ENCODE data around the gene RAB44.

Gene RAB44

GRCh38 chr6:36731622-36732310 lies 34.1 kb downstream of the RAB44 start:
- no peak for DNase-seq

DNA sequence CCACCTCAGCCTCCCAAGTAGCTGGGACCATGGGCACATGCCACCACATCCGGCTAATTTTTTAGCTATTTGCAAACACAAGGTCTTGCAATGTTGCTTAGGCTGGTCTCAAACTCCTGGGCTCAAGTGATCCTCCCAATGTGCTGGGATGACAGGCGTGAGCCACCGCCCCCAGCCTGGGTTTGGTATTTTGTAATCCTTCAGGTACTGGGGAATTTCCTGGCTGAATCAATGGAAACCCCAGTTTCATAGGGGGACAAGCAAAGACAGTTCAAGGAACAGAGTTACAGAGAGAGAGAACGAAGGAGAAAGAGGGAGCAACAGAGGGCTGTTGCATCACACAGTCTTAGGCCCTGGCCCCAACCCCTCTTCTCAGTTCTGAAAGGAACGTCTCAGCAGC lies 35.7 kb downstream of the RAB44 start:
- DNase-seq: no peak

GRCh38 chr6:36734486-36735060 lies 36.9 kb downstream of the RAB44 start:
- DNase-seq: no peak

DNA sequence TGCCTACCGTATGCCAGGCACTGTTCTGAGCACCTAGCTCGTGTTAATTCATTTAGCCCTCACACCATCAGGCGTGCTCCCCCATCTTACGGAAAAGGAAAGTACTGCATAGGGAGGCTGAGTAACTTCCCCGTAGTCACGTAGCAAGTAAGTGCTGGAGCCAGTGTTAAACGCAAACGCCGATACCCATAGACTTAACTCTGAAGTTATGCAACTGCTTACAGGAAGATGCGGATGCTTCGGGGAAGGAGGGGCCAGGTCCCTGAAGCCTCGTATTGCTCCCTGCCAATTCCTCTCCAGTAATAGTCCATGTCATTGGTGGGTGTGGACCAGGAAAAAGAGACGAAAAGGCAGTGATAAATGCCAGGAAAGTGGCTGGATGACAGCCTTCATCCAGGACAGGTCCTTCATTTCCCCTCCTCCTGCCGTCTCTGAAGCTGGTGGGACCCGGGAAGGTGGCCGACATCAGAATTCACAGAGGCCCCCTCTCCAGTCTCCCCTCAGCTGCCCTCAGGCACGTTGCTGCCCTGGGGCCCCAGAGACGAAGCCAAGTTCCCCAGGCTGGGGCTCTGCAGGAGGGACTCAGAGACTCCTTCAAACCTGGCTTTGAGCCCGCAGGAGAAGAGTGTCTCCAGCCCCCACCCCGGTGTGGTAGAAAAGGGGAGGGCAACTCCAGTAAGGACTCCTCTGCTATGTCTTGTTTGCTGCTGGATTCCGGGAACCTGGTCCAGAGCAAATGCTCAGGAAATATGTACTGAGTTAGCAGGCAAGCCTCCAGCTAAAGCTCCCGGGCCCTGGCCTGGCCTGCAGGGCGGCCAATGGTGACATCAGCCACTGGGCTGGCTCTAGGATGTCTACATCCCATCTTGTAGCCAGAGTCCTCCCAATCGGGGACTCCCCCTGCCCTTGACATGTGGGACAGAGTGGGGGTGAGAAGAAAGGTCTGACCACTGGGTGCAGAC lies 37.8 kb downstream of the RAB44 start:
- DNase-seq: no peak

GRCh38 chr6:36737043-36737785 lies 39.6 kb downstream of the RAB44 start:
- DNase-seq: no peak

DNA sequence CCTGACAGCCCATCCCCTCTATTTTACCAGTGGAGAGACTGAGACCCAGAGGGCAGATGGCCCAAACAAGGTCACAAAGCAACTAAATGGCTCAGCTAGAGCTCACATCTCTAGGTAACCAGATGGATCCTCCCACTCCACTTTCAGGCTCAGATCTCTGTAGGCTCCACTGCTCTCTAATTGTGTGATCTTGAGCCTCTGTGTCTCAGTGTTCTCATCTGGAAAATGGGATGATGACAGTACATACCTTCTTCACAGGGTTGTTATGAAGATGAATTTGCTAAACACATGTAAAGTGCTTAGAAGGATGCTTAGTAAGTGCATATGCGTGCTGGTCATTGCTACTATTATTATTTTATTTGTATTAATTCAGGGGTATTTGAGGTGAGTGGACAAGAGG lies 40.5 kb downstream of the RAB44 start:
- DNase-seq: no peak

GRCh38 chr6:36739947-36740817 lies 42.6 kb downstream of the RAB44 start:
- DNase-seq: no peak

GRCh38 chr6:36740818-36741179 lies 43.2 kb downstream of the RAB44 start:
- DNase-seq: no peak

- no peak for DNase-seq
These were observed 44.5 kb downstream of the RAB44 start for GRCh38 chr6:36742146-36742545.

- no peak for DNase-seq
These were observed 45.4 kb downstream of the RAB44 start for GRCh38 chr6:36743032-36743431.

DNA sequence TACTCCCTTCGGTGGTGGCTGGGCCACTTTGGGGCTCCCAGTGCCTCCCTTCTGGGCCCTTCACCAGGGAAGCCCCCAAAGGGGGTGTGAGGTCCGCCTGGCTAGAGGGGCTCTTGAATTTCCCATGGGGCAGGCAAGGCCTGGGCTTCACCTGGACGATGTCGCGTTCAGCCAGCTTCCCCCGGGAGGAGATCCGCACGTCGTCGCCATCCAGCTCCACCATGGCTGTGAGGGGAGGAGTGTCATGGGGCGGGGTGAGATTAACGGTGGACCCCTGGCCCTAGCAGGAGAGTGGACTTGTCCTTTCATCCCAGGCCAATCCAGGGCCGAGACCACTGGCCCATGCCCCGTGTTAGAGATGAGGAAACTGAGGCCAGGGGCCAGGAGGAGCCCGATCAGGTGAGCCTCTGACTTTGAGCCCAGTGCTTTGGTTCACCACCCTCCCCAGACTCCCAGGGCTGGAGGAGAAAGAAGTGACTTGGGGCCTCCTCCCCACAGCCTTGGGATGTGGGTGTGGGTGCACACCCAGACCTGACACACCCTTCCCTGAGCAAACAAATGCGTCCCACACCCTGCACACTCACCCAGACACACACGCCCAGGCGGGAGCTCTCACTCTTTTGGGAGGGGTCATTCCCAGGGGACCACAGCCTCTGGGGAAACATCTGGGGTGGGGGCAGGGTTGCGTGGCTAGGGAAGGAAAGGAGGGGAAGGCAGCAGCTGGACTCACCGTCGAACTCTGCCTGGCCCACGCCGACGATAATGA lies 46.1 kb downstream of the RAB44 start:
- no peak for DNase-seq

GRCh38 chr6:36744304-36744673 lies 46.7 kb downstream of the RAB44 start:
- DNase-seq: no peak

GRCh38 chr6:36745283-36745682 lies 47.7 kb downstream of the RAB44 start:
- DNase-seq: no peak

DNA sequence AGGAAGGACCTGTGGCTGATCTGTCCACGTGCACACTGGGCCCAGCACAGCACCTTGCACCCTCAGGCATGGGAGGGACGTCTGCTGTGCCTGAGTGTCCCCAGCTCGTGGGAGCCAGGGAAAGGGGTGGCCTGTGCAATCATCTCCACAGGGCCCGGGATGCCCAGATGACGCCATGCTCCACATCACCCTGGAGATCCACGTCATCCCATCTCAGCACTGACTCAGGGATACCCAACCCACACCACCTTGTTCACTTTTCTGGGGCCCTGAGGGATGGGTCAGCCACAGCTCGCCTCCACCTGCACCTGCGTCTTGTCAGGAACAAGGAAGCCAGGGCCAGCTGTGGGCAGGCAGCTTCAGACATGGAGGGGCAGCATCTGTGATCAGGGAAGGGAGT lies 48.2 kb downstream of the RAB44 start:
- no peak for DNase-seq

GRCh38 chr6:36746251-36746650 lies 48.6 kb downstream of the RAB44 start:
- DNase-seq: no peak

GRCh38 chr6:36749829-36750489 lies 52.3 kb downstream of the RAB44 start:
- DNase-seq: no peak

- no peak for DNase-seq
These were observed 53.5 kb downstream of the RAB44 start for GRCh38 chr6:36751091-36751490.

GRCh38 chr6:36751833-36752186 lies 54.2 kb downstream of the RAB44 start:
- no peak for DNase-seq

DNA sequence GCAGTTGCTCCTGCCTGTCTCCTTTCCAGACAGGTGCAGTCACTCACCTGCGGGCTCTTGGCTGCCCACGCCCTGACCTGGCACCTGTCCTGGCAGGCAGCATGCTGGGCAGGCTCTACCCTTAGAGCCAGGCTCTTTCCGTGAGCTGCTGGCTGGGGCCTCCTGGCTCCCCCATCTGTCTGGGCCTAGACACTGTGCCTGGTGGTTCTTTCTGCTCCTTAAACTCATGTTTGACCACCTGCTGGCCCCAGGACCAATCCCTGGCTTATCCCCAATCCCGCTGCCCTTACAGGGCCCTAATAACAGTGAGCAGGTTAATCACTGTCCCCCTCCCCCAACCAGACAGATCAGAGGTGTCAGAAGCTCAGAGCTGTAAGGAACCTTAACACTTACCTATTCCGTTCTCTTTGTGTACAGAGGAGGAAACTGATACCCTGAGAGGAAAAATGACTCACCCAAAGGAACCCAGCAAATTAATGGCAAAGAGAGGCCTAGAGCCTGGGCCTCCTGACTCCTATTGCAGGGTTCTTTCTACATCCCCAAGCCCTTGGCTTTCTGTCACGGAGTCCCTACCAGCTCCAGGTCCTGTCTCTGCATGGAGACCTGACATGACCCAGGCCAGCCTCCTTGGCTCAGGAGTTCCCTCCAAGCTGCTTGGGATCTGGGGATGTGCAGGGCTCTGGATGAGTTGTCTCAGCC lies 54.7 kb downstream of the RAB44 start:
- DNase-seq: no peak

GRCh38 chr6:36752886-36753506 lies 55.4 kb downstream of the RAB44 start:
- DNase-seq: no peak

Data from cortex of kidney (tissue), 1 donor.